BE2C (cell line): ENCODE measurements around the gene CST4.
"Not testable (repeated sequence)": the region's sequence is repeated elsewhere in the genome, so short reads cannot be mapped to it uniquely, and the experiment has no call there.

Source experiments
- DNase-seq: peaks from one replicate; pipeline ENCODE4 v3.0.0-alpha.2; 2020
- H3K27me3 ChIP-seq: fragments of 250-450 bp; sonication (Bioruptor Pico); 2 replicates; pipeline ENCODE4 v1.5.1; 2020; ENCODE audit warnings: mild to moderate bottlenecking
- H3K36me3 ChIP-seq: fragments of 250-450 bp; sonication (Bioruptor Pico); 2 replicates; pipeline ENCODE4 v1.5.1; 2020; ENCODE audit warnings: mild to moderate bottlenecking
- H3K4me1 ChIP-seq: fragments of 250-450 bp; sonication (Bioruptor Pico); 2 replicates; pipeline ENCODE4 v1.5.1; 2020
- H3K4me3 ChIP-seq: 2 replicates; pipeline ENCODE4 v1.5.1; 2011; ENCODE audit warnings: low read depth, low read length
- H3K9me3 ChIP-seq: fragments of 250-450 bp; sonication (Bioruptor Pico); 2 replicates; pipeline ENCODE4 v1.5.1; 2020
- TF ChIP-seq, protein P1 (sequence below): IDR thresholded peaks from 2 replicates; pipeline ENCODE4 v1.5.1; 2012; ENCODE audit warnings: mild to moderate bottlenecking, low read depth, low read length

The CST4 gene

DNA sequence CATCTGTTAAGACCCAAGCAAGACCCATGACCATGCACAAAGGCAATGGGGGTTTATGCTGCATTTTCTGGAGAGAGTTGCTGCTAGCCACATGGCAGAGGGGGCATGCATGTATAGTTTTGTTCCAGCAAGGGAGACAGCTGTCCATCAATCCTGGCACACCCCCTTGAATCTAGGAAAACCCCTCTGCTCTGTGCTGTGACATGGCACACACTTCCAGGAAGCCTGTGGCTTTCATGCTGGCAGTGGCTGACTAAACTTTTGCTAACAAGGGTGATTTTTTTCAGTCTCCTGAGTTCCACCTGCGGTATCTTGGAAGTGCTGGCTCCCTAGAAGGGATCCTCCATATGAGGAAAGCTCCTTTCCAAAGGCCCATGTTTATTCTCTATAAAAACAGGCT, 9.1 kb upstream of the CST4 start:
- H3K36me3 ChIP-seq: no peaks in the 10 kb centered on the region
- DNase-seq: no peak
- no peak overlapping the region for H3K4me3 ChIP-seq
- TF ChIP-seq, protein P1, sequence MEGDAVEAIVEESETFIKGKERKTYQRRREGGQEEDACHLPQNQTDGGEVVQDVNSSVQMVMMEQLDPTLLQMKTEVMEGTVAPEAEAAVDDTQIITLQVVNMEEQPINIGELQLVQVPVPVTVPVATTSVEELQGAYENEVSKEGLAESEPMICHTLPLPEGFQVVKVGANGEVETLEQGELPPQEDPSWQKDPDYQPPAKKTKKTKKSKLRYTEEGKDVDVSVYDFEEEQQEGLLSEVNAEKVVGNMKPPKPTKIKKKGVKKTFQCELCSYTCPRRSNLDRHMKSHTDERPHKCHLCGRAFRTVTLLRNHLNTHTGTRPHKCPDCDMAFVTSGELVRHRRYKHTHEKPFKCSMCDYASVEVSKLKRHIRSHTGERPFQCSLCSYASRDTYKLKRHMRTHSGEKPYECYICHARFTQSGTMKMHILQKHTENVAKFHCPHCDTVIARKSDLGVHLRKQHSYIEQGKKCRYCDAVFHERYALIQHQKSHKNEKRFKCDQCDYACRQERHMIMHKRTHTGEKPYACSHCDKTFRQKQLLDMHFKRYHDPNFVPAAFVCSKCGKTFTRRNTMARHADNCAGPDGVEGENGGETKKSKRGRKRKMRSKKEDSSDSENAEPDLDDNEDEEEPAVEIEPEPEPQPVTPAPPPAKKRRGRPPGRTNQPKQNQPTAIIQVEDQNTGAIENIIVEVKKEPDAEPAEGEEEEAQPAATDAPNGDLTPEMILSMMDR: no peak
- H3K4me1 ChIP-seq: no peaks in the 10 kb centered on the region
- no peaks in the 10 kb centered on the region for H3K9me3 ChIP-seq
- no peaks in the 10 kb centered on the region for H3K27me3 ChIP-seq

DNA sequence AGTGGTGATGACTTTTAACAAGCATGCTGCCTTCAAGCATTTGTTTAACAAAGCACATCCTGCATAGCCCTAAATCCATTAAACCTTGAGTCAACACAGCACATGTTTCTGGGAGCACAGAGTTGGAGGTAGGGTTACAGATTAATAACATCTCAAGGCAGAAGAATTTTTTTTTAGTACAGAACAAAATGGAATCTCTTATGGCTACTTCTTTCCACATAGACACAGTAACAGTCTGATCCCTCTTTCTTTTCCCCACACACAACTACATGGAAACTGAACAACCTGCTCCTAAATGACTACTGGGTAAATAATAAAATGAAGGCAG, 6.2 kb upstream of the CST4 start:
- H3K27me3 ChIP-seq, H3K36me3 ChIP-seq, H3K9me3 ChIP-seq, H3K4me1 ChIP-seq, DNase-seq, H3K4me3 ChIP-seq: not testable (repeated sequence)

DNA sequence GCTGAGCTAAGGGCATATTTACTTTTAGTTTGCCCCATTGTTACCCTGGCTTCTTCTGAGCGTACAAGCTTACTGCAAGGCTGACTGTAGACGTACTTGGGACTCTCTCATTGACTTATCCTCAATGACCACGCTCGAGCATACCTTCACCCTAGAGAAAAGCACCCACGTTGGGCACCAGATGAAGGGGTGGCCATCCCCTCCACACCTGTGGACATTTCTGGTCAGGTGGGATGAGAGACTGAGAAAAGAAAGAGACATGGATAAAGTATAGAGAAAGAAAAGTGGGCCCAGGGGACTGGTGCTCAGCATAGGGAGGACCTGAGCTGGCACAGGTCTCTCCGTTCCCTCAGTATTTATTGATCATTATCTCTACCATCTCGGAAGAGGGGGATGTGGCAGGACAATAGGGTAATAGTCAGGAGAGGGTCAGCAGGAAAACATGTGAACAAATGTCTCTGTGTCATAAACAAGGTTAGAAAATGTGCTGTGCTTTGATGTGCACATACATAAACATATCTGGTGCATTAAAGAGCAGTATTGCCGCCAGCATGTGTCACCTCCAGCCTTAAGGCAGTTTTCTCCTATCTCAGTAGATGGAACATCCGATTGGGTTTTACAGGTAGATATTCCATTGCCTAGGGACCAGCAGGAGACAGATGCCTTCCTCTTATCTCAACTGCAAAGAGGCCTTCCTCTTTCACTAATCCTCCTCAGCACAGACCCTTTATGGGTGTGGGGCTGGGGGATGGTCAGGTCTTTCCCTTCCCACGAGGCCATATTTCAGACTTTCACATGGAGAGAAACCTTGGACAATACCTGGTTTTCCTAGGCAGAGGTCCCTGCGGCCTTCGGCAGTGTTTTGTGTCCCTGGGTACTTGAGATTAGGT, 5.6 kb upstream of the CST4 start:
- H3K9me3 ChIP-seq, DNase-seq, H3K36me3 ChIP-seq, H3K27me3 ChIP-seq, H3K4me3 ChIP-seq, H3K4me1 ChIP-seq: not testable (repeated sequence)

DNA sequence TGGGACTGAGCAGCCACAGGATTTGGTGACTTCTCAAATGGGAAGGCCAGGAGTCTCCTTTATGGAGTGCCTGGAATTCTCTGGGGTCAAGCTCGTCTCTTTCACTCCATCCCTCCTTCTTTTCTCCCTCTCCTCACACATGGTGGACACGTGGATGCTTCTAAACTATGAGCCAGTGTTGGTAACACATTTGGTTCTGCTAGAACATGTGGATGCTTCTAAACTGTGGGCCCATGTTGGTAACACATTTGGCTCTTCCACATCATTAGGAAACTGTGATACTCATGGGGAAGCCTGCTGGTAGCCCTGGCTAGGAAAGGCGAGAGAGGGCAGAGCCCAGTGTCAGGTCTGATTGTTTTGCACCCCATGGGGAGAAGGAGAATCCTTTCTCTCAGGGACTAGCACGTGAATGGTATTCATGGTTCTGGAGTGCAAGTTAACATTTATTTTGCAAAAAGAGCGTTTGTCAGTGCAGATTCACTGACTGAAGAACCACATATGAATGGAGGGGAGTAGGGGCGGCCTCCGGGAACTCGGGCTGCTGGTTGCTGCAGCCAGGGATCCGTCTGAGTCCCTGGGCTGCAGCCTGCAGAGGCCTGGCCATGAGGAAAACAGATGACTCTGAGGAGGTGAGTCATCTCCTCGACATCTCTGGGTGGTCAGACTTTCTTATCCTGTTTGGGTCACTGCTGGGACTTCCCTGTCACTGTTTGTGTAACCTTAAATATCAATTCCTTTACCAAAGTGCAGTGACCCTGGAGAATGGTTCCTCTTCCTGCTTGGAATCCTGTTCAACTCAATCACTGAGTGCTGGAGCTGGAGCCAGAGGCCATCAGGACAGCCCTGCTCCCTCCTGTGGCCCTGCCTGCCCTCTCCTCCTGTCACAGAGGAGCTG, 4.1 kb upstream of the CST4 start:
- H3K4me3 ChIP-seq, DNase-seq, H3K4me1 ChIP-seq, H3K27me3 ChIP-seq, H3K36me3 ChIP-seq, H3K9me3 ChIP-seq: not testable (repeated sequence)

DNA sequence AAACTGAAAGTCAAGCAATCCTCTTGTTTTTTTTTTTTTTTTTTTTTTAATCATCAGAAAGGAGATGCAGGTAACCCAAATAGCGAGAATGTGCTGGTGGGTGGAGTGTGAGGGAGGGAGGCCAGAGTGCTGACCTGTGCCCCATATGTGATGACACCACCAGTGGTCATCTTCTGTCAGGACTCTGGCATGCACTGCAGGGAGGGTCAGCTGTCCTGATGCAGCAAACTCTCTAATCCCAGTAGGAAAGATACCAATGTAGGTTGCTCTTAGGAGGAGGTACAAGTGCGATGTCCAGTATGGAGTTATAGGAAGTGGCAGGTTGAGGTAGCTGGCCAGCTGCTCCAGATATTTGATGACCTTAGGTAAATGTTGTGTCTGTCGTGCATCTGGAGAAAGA, 2.8 kb upstream of the CST4 start:
- Histone ChIP-seq H3K9me3 (no peaks in the 10 kb centered on the region), H3K27me3 (no peaks in the 10 kb centered on the region), H3K4me3 (no peak overlapping the region), H3K4me1 (no peaks in the 10 kb centered on the region), H3K36me3 (no peaks in the 10 kb centered on the region)
- TF ChIP-seq, protein P1: no peak
- DNase-seq: no peak

DNA sequence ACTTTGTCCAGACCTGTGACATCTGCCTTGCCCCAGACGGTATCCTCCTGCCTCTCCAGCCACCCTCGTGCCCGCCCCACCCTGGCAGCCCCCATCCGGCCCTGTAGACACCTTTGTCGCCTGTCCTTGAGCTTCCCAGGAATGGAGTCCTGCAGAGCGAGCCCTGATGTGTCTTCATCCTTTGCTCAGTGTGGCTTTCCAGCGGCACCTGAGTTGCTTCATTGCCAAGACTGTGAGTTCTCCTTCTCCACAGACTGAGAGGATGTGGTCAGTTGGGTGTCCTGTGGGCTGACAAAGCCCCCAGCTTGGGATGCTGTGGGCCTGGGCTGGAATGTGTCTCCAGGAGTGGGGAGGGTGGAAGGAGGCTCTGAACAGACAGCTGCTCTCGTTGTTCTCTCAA, 1.7 kb upstream of the CST4 start:
- H3K36me3 ChIP-seq: no peaks in the 10 kb centered on the region
- H3K27me3 ChIP-seq: no peaks in the 10 kb centered on the region
- no peak for DNase-seq
- no peaks in the 10 kb centered on the region for H3K4me1 ChIP-seq
- TF ChIP-seq, protein P1: no peak
- H3K9me3 ChIP-seq: no peaks in the 10 kb centered on the region
- H3K4me3 ChIP-seq: no peak overlapping the region

DNA sequence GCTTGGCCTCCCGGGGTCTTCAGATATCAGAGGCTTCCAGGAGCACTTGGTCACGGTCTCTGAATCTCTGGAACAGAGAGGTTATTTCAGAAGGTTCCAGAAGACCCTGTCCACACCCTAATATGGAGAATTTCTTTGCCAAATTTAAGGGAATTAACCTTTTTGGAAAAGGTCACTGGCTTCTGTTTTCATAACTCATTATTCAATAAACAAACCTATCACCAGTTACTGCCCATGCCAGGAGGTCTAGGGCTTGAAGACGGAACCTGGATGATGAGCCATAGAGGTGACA, 507 bp upstream of the CST4 start:
- Histone ChIP-seq H3K36me3 (no peaks in the 10 kb centered on the region), H3K9me3 (no peaks in the 10 kb centered on the region), H3K27me3 (no peaks in the 10 kb centered on the region), H3K4me1 (no peaks in the 10 kb centered on the region), H3K4me3 (no peak overlapping the region)
- TF ChIP-seq, protein P1: no peak
- no peak for DNase-seq
